ENCODE results near the gene CEP43. TPM values are rescaled to one million over a fixed set of nuclear protein-coding genes. Genes with fewer than 3 reads are reported as not detected.

CEP43 gene
- polyA plus RNA-seq, 2 of the 4 experiments (the other 2 are of a cell fraction): 12.1 to 19.6 TPM

GRCh38 chr6:166997768-166998255, 1.4 kb upstream of the CEP43 start:
- no peak for FAIRE-seq
- CTCF ChIA-PET: interaction anchor here (1.0 to 1.1 kb wide), 2 partner anchors 8 to 223 kb away, joined by 3 read pairs; no protein-coding TSS in a partner anchor
- Histone ChIP-seq H3K27ac (peak overlapping the region; percentile 71 to 88), H3K4me1 (peaks cover 15% of the 10 kb centered on the region), H3K4me2 (peak overlapping the region; percentile 80), H3K9me3 (no peaks in the 10 kb centered on the region), H3K4me3 (peak overlapping the region; percentile 98)
- peak; percentile 54 to 79 for DNase-seq (ENCODE audit: low read depth in 1 of 2, low spot score in 1 of 2)
- ATAC-seq: peak; percentile 86 to 87
- WGBS (ENCODE audit: missing lambda C conversion rate): 3% methylated on average over 17 of the region's 38 CpGs
- POLR2A ChIA-PET: no interaction called here
- TF ChIP-seq ZC3H11A (IDR thresholded peaks at IDR 0.05) (no peak), CTCF (IDR thresholded peaks at IDR 0.05) (peak; percentile 27; the same call in 2 of the 3 replicates), KDM5A (IDR thresholded peaks at IDR 0.05) (no peak), FOXS1 (CRISPR knock-in tag; IDR thresholded peaks at IDR 0.05) (no peak), NPAS2 (CRISPR knock-in tag; IDR thresholded peaks at IDR 0.05; ENCODE audit: borderline replicate concordance) (no peak), RCOR1 (IDR thresholded peaks at IDR 0.05; ENCODE audit: low read depth, low read length) (no peak)
- TF ChIP-seq, protein P1, sequence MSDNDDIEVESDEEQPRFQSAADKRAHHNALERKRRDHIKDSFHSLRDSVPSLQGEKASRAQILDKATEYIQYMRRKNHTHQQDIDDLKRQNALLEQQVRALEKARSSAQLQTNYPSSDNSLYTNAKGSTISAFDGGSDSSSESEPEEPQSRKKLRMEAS (IDR thresholded peaks at IDR 0.05): peak; percentile 40; the same call in 1 of the 2 replicates
- TF ChIP-seq, protein P2, sequence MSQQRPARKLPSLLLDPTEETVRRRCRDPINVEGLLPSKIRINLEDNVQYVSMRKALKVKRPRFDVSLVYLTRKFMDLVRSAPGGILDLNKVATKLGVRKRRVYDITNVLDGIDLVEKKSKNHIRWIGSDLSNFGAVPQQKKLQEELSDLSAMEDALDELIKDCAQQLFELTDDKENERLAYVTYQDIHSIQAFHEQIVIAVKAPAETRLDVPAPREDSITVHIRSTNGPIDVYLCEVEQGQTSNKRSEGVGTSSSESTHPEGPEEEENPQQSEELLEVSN (IDR thresholded peaks at IDR 0.05; ENCODE audit: borderline replicate concordance, low read depth): no peak
- TF ChIP-seq, protein P3, sequence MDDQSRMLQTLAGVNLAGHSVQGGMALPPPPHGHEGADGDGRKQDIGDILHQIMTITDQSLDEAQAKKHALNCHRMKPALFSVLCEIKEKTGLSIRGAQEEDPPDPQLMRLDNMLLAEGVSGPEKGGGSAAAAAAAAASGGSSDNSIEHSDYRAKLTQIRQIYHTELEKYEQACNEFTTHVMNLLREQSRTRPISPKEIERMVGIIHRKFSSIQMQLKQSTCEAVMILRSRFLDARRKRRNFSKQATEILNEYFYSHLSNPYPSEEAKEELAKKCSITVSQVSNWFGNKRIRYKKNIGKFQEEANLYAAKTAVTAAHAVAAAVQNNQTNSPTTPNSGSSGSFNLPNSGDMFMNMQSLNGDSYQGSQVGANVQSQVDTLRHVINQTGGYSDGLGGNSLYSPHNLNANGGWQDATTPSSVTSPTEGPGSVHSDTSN (IDR thresholded peaks at IDR 0.05): no peak

GRCh38 chr6:166998256-166999144, 697 bp upstream of the CEP43 start:
- FAIRE-seq: no peak
- no peaks in the 10 kb centered on the region for H3K9me3 ChIP-seq
- POLR2A ChIA-PET: interaction anchor here (0.6 kb wide), 1 partner anchor 9 kb away, joined by 3 read pairs; no protein-coding TSS in a partner anchor
- peak overlapping the region; percentile 71 to 88 for H3K27ac ChIP-seq
- ATAC-seq: peak; percentile 88 to 90
- TF ChIP-seq BCL3 (IDR thresholded peaks at IDR 0.05) (0 out of 3 replicates have a peak, but pooled peaks have one; percentile 23), HDAC2 (IDR thresholded peaks at IDR 0.05) (no peak)
- CTCF ChIA-PET: interaction anchor here (1.0 to 2.0 kb wide), 6 partner anchors 9 to 224 kb away, joined by 3 to 8 read pairs (median 4); no protein-coding TSS in a partner anchor
- H3K4me1 ChIP-seq: peaks cover 15% of the 10 kb centered on the region
- DNase-seq (ENCODE audit: low read depth in 1 of 2, low spot score in 1 of 2): peak in 1 of 2 experiments; percentile 2
- H3K4me2 ChIP-seq: peak overlapping the region; percentile 80
- H3K4me3 ChIP-seq: peak overlapping the region; percentile 98
- WGBS (ENCODE audit: missing lambda C conversion rate): no CpG with 5 or more reads among the region's 96 CpGs

GRCh38 chr6:166999884-167000253, 672 bp downstream of the CEP43 start:
- Histone ChIP-seq H3K4me2 (peak overlapping the region; percentile 75), H3K4me3 (peak overlapping the region; percentile 98), H3K9me3 (no peaks in the 10 kb centered on the region), H3K27ac (peak overlapping the region; percentile 97 to 99), H3K4me1 (peaks cover 15% of the 10 kb centered on the region)
- FAIRE-seq (no peak), ATAC-seq (no peak), DNase-seq (ENCODE audit: low read depth in 1 of 2, low spot score in 1 of 2) (peak in 1 of 2 experiments; percentile 3)
- POLR2A ChIA-PET: no interaction called here
- 3% methylated on average over 5 of the region's 10 CpGs for WGBS (ENCODE audit: missing lambda C conversion rate)
- CTCF ChIA-PET: interaction anchor here (1.0 to 2.0 kb wide), 5 partner anchors 10 to 225 kb away, joined by 3 to 8 read pairs (median 5); no protein-coding TSS in a partner anchor
- TF ChIP-seq ZFP36 (IDR thresholded peaks at IDR 0.05; ENCODE audit: borderline replicate concordance, partially characterized antibody) (no peak), BHLHE40 (IDR thresholded peaks at IDR 0.05; ENCODE audit: low read depth, low read length) (no peak), PHF8 (IDR thresholded peaks at IDR 0.05; ENCODE audit: borderline replicate concordance, low read depth) (no peak), CEBPB (IDR thresholded peaks at IDR 0.05) (no peak), HOXA7 (CRISPR knock-in tag; IDR thresholded peaks at IDR 0.05) (no peak), HDAC2 (IDR thresholded peaks at IDR 0.05) (no peak), TP53 (CRISPR knock-in tag; IDR thresholded peaks at IDR 0.05) (no peak), MAZ (IDR thresholded peaks at IDR 0.05; ENCODE audit: borderline replicate concordance, low read depth, low read length) (no peak), JUN (IDR thresholded peaks at IDR 0.05) (no peak), USF2 (IDR thresholded peaks at IDR 0.05) (no peak)
- TF ChIP-seq, protein P3 (IDR thresholded peaks at IDR 0.05): no peak

Measured in A549 (cell line).